Left ventricle myocardium superior (tissue), 1 donor: Measurements from ENCODE around the gene KDM3A. TPM values are rescaled to one million over a fixed set of nuclear protein-coding genes. Genes with fewer than 3 reads are reported as not detected.

Source experiments
- ATAC-seq: fragments of 200-7000 bp; cut with Tn5 transposase; one replicate; pipeline ENCODE4 v1.9.1; 2020; ENCODE audit warnings: mild to moderate bottlenecking, moderate library complexity
- DNase-seq: peaks from one replicate; pipeline ENCODE4 v3.0.0-alpha.2; 2020
- intact Hi-C: fragments of 100-400 bp; cut with micrococcal nuclease; formaldehyde crosslinking; loops from one replicate; pipeline ENCODE4 v1.11.0; 2022
- total RNA-seq: library from RNA; stranded (reverse); fragmentation: NEBNext Ultra II Directional; extraction: Animal tissue kit (Norgen Biotek cat#: 25700); gene quantifications from one replicate; pipeline ENCODE4 v1.2.1, GENCODE V29; 2021
- donor health status: DM: no; HTN: yes; CAD: no; lungs with severe emphysema.

The KDM3A gene
- total RNA-seq, 1 donor from 2014 or later = 35.6 TPM

- intact Hi-C loops = no loop called here
- no peak for ATAC-seq
Observed at GRCh38 chr2:86426271-86426670, 14.9 kb upstream of the KDM3A start.

DNA sequence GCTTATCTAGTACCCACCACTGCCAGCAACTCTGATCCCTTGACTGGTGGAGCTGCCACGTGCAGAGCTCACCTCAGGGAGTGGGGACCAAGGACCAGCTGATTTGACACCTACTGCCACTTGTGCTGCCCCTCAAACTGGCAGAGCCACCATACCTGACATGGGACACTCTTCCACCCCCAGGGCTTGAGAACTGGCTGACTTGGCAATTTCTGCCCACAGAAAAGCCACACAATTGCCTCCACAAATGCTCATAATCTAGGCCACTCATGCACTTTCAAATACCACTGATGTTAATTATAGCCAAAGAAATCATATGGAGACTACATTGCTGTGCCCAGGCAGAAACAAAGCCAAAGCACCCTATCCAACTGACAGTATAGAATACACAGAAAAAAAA lies 11.8 kb upstream of the KDM3A start:
- intact Hi-C loops = no loop called here

More at GRCh38 chr2:86426271-86426670, 14.9 kb upstream of the KDM3A start:
- no peak for DNase-seq

GRCh38 chr2:86430368-86430767 lies 10.8 kb upstream of the KDM3A start:
- no peak for DNase-seq
- intact Hi-C loops = no loop called here
- no peak for ATAC-seq

More for the DNA sequence above, 11.8 kb upstream of the KDM3A start:
- DNase-seq (no peak), ATAC-seq (no peak)

DNA sequence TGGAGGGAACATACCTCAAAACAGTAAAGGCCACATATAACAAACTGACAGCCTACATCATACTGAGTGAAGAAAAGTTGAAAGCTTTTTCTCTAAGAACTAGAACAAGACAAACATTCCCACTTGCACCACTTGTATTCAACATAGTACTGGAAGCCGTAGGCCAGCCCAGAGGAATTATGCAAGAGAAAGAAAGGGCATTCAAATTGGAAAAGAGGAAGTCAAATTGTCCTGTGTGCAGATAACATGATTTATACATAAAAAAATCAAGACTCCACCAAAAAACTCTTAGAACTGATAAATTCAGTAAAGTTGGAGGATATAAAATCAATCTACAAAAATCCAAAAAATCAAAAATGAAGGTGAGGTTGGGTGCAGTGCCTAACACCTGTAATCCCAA lies 8.0 kb upstream of the KDM3A start:
- intact Hi-C loops = no loop called here
- no peak for ATAC-seq

GRCh38 chr2:86434290-86434689 lies 6.9 kb upstream of the KDM3A start:
- intact Hi-C loops = no loop called here
- ATAC-seq (no peak), DNase-seq (no peak)

More for the DNA sequence above, 8.0 kb upstream of the KDM3A start:
- DNase-seq = no peak

DNA sequence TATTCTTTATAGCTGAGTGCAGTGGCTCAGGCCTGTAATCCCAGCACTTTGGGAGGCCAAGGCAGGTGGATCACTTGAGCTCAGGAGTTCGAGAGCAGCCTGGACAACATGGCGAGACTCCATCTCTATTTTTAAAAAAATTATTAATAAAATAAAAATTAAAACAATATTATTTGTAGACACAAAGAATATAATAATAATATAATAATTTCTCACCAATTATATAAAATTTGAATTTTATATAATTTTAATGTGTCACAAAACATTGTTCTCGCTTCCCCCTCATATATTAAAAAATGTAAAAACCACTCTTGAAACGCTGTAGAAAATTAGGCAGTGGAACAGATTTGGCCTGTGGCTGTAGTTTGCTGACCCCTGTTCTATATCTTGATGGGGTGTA lies 5.6 kb upstream of the KDM3A start:
- intact Hi-C loops = no loop called here
- ATAC-seq = no peak
- DNase-seq = no peak

DNA sequence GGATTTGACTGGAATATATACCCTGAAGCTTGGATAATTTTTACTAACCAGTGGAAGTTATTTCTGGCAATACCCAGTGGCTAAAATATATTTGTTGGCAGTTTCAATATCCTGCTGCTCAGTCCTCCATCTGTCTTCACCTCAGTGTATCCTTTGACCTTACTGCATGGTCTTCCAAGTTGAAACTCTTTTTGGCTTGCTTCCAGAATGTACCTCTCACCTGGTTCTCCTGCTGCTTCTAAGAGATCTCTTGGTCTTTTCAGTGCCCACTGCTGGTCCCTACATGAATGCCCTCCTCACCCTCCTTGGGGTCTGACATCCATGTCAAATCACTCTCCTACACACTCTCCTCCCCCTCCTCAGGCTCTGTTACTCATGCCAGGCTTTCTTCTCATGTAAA lies 4.8 kb upstream of the KDM3A start:
- no peak for DNase-seq
- intact Hi-C loops = no loop called here

DNA sequence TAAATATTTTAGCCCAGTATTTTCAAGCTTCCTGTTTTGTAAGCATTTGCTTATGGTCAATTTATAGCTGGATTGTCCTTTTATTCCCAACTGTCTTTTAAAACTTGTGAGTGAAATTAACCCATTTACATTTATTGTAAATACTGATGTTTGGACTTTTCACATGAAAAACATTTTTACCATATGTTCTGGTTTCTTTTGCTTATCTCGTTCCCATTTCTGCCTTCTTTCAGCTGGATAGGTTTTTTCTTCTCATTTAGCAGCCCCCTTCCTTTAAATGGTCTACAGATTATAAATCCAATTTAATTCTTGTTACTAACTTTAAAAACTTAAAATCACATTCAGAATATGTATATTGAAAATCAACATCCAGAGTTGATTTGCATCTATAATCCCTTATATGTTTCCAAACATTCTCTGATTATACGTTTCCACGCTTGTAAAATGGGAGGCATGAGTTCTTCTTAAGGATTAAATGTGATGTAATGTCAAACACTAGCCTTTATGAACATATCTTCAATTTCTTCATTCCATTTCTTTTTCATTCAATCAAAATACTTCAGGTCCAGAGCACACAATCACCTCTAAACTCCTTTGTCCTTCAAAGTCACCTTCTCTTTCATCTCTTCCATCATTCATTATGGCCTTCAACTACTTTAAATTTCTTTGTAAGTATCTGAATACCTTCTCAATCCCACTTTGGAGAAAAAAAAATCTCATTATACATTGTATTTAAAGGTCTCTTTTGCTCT lies 1.1 kb upstream of the KDM3A start:
- intact Hi-C loops = loop anchor here (10.0 kb wide), 1 partner anchor 335 kb away; the partner anchor contains the start of genes POLR1A and PTCD3
- DNase-seq = no peak
- ATAC-seq = no peak

More for the DNA sequence above, 4.8 kb upstream of the KDM3A start:
- ATAC-seq = no peak

DNA sequence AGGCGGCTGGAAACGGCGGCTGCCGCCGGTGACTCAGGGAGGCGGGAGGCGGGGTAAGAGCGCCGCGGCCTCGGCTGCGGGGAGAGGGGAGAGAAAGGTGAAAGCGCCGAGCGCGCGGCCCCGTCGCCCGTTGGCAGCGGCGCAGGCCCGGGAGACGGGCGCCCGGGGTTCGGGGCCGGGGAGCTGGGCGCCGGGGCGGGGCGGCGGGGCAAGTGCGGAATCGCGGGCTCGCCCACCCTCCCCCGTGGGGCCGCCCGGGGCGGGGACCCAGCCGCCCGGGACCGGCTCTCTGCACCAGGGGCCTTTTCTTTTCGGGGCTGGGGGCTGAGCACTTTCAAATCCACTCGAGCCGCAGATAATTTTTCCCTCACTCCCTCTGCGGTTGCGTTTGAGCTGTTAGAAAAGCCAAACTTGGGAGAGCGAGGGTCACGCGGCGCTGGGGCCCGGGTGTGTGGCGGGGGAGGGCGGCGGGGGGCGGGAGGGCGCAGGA lies 266 bp downstream of the KDM3A start:
- ATAC-seq (no peak), DNase-seq (no peak)
- intact Hi-C loops = loop anchor here (10.0 kb wide), 1 partner anchor 337 kb away; the partner anchor contains the start of genes POLR1A and PTCD3

DNA sequence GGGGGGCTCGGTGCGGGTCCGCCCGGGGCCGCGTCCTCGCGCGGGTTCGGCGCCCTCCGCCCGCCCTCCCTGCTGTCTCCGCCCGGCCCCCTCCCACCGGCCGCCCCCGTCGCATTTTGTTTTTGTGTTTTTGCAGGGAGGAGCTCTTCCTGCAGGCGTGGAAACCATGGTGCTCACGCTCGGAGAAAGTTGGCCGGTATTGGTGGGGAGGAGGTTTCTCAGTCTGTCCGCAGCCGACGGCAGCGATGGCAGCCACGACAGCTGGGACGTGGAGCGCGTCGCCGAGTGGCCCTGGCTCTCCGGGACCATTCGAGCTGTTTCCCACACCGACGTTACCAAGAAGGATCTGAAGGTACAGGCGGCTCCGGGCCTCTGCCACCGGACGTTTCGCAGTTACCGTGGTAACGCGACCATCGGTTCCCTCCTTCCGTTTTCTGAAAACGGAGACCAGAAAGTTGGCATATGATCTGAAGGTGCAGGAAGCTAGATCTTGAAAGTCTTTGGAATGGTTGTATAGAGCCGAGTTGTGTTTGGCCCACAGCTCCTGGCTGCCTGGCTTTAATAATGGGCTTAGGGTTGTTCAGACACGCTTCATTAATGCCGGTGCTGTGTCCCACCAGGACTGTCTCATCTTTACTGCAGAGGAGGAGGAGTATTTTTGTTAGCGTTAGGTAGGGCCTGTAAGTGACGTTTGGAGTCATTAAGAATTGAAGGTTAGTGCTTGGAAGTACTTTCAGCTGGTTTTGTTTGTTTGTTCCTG lies 891 bp downstream of the KDM3A start:
- intact Hi-C loops = loop anchor here (10.0 kb wide), 1 partner anchor 337 kb away; the partner anchor contains the start of genes POLR1A and PTCD3
- DNase-seq (peak; percentile 69), ATAC-seq (peak; percentile 14)

GRCh38 chr2:86442642-86443005 lies 1.5 kb downstream of the KDM3A start:
- intact Hi-C loops = loop anchor here (10.0 kb wide), 1 partner anchor 338 kb away; the partner anchor contains the start of genes POLR1A and PTCD3
- peak; percentile 70 for DNase-seq
- ATAC-seq = peak; percentile 81

- DNase-seq (no peak), ATAC-seq (no peak)
- intact Hi-C loops = loop anchor here (10.0 kb wide), 1 partner anchor 339 kb away; the partner anchor contains the start of genes POLR1A and PTCD3
Observed at GRCh38 chr2:86443631-86444350, 2.6 kb downstream of the KDM3A start.

GRCh38 chr2:86445436-86445835 lies 4.3 kb downstream of the KDM3A start:
- no peak for ATAC-seq
- intact Hi-C loops = loop anchor here (10.0 kb wide), 1 partner anchor 341 kb away; the partner anchor contains the start of genes POLR1A and PTCD3
- DNase-seq = no peak

GRCh38 chr2:86446060-86446459 lies 4.9 kb downstream of the KDM3A start:
- intact Hi-C loops = loop anchor here (10.0 kb wide), 1 partner anchor 341 kb away; the partner anchor contains the start of genes POLR1A and PTCD3
- DNase-seq (no peak), ATAC-seq (no peak)

DNA sequence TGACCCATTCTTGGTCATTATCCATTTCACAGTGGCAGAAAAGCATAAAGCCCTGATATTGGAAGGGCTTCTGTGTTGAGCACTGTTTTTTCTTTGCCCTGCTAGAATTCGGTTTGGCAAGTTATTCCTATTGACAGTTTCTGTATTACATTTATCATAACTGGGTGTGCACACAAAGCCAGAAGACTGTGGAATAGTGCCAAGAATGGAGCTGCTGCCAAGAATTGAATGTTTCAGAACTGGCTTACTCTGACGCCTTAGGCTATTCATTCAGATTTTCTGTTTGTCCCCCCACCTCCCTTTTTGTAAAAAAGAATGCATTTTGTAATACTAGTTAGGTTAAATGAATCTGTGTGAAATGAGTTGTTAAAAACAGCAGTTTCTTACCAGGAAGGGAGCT lies 12.7 kb downstream of the KDM3A start:
- ATAC-seq = peak; percentile 88
- intact Hi-C loops = no loop called here
- no peak for DNase-seq

DNA sequence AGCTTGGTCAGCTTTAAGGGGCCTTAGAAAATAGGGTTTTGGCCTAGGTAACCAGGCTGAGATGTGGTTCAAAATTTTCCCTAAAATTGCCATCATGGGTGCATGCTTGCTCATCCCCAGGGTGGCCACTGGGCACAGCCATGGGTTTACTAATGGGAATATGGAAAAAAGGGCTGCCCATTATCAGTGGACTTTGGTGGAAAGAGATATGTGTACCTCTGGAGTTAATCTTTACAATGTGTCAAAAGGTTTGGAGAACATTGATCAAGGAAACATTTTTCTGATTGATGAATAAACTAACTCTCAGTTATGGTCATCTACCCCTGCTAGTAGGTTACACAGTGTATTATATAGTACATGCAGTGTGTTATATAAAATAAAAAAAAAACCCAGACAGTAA lies 13.1 kb downstream of the KDM3A start:
- DNase-seq = no peak
- intact Hi-C loops = no loop called here
- ATAC-seq = peak; percentile 22

- DNase-seq = no peak
Observed at GRCh38 chr2:86455181-86455580, 14.0 kb downstream of the KDM3A start.

DNA sequence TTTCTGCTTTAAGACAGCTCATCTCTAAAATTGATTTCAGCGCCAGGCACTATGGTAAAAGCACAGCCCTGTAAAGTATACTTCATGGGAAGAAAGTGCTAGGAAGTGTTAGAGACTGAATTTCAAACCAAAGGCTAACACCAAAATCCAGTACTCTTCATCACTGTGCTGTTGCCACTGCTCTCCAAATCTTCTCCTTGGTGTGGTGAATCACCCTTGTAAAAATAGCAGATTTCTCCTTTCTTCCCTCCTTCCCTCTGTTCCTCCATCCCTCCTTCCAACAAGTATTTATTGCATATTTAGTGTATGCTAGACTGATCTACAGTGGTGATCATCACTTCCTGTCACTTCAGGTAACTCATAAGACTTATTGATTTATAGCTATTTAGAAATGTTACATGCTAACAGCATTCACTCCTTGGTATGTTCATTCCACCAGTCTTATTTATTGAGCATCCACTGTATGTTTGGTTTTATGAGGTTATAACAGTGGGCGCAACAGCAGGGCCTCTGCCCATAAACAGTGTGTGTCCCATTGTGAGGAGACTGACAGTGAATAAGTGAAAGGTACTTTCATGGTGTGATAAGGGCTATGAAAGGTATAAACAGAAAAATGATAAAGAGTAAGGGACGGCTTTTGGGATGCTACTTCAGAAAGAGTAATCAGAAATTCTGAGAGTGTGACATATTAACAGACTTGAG lies 20.0 kb downstream of the KDM3A start:
- DNase-seq (no peak), ATAC-seq (no peak)
- intact Hi-C loops = no loop called here

More at GRCh38 chr2:86455181-86455580, 14.0 kb downstream of the KDM3A start:
- intact Hi-C loops = no loop called here
- no peak for ATAC-seq

DNA sequence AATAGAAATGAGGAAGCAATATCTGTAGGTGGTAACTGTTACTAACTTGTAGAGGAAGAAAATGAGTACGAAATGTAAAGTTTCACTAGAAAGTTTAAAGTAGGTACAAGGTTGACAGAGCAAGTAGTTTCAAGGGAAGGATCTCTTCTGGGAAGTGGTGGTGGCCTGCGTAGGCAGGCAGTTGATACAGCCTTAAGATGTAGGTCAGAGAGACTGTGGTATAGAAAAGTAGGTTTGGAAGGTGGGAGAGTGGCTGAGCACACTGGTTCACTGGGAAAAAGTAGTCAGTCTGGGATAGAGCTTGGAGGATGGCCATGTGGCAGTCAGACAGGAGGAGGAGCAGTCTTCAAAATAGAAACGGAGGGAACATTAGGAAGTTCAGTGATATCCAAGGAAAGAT lies 23.5 kb downstream of the KDM3A start:
- ATAC-seq (peak; percentile 83), DNase-seq (peak; percentile 30)
- intact Hi-C loops = no loop called here
